Adrenal gland (tissue), 12 donors: ENCODE data around the gene TMEM19. TPM values are rescaled to one million over a fixed set of nuclear protein-coding genes. Genes with fewer than 3 reads are reported as not detected.
"Not testable (repeated sequence)": the region's sequence is repeated elsewhere in the genome, so short reads cannot be mapped to it uniquely, and the experiment has no call there.

ENCODE experiments used
- DNase-seq, 7 donors: peaks; one replicate each; pipeline ENCODE4 v3.0.0-alpha.2; 2019 to 2020
- H3K27ac ChIP-seq, 5 donors: fragments of 200-600 bp; sonication (generic) in 4 of 5; 1 replicate in 3 of 5; 2 replicates in 2 of 5; pipeline versions ENCODE4 v1.5.1 to v1.8.0; 2016 to 2020; ENCODE audit warnings: mild to moderate bottlenecking in 1 of 5
- H3K27me3 ChIP-seq: fragments of 200-600 bp; 2 replicates; pipeline ENCODE4 v1.8.0; 2021
- H3K36me3 ChIP-seq, 2 donors: fragments of 200-600 bp; replicated peaks in 1 of 2; 1 replicate in 1 of 2; 2 replicates in 1 of 2; pipeline versions ENCODE4 v1.5.1 to v1.8.0; 2018 to 2022
- H3K4me1 ChIP-seq, 2 donors: fragments of 200-600 bp; replicated peaks in 1 of 2; 1 replicate in 1 of 2; 2 replicates in 1 of 2; pipeline versions ENCODE4 v1.5.1 to v1.8.0; 2018 to 2021
- H3K4me3 ChIP-seq, 4 donors: fragments of 200-600 bp; sonication (generic) in 3 of 4; one replicate each; pipeline ENCODE4 v1.5.1; 2016 to 2018
- H3K9me3 ChIP-seq, 3 donors: fragments of 200-600 bp; sonication (generic) in 1 of 3; replicated peaks in 1 of 3; 1 replicate in 2 of 3; 2 replicates in 1 of 3; pipeline versions ENCODE4 v1.5.1 to v1.8.0; 2016 to 2021
- POLR2A ChIP-seq, 2 donors: fragments of 450-650 bp; IDR thresholded peaks; one replicate each; pipeline ENCODE4 v1.6.1; 2017; ENCODE audit warnings: antibody characterized with exemption in 2 of 2, mild to moderate bottlenecking in 2 of 2, moderate library complexity in 1 of 2
- WGBS, 4 donors: extraction: QIAGEN DNeasy Blood & Tissue Kit in 2 of 4; methylation state at CpG; one replicate each; pipeline versions ENCODE4 v1.1.5 to v1.1.7; 2013 to 2017; 5-methylcytosine and 5-hydroxymethylcytosine counted together
- intact Hi-C, 2 donors: fragments of 100-400 bp; cut with DNase I; formaldehyde crosslinking; loops; one replicate each; pipeline versions ENCODE4 v1.14.1 to v1.15.0; 2022 to 2023
- polyA plus RNA-seq, 3 donors: library from polyadenylated mRNA; stranded (reverse); fragments of 200-250 nt in 2 of 3; fragments of 350-450 nt in 1 of 3; fragmentation: Illumina TruSeq in 1 of 3; extraction: RNeasy Lipid Tissue Mini Kit (QIAGEN cat#74804) in 1 of 3; gene quantifications; one replicate each; pipeline ENCODE4 v1.2.3, GENCODE V29; 2013 to 2014
- total RNA-seq, 9 donors: library from RNA; depleted of rRNA in 4 of 9; stranded (reverse); fragments of >200 nt in 4 of 9; fragments of 120-200 nt in 1 of 9; fragmentation: NEBNext Ultra II Directional in 1 of 9; extraction: Animal tissue kit (Norgen Biotek cat#: 25700) in 1 of 9; gene quantifications; one replicate each; pipeline versions ENCODE4 v1.1.0 to v1.2.4, GENCODE V29; 2013 to 2023
- TF ChIP-seq, protein P1 (sequence below), 6 experiments: fragments of 450-650 bp in 4 of 6; fragments of 200-600 bp in 2 of 6; sonication (generic) in 1 of 6; IDR thresholded peaks; 1 replicate in 5 of 6; 2 replicates in 1 of 6; pipeline versions ENCODE4 v1.5.1 to v1.8.0; 2016 to 2021; ENCODE audit warnings: antibody characterized with exemption in 6 of 6, mild to moderate bottlenecking in 2 of 6, moderate library complexity in 1 of 6
- donor health status: healthy with polysubstance abuse.
- donor health status: Bipolar disorder and iron deficiency.
- donor health status: DM: yes; HTN: yes; CAD: no.
- donor health status: DM: no; HTN: no; CAD: no.
- donor health status: DM: no; HTN: no; CAD: no.
- donor health status: DM: yes; HTN: yes; CAD: no.

Gene TMEM19
- total and polyA plus RNA-seq, 12 donors = 2.8 to 22.1 (median 18.1) TPM

GRCh38 chr12:71694099-71694820, 8.4 kb downstream of the TMEM19 start:
- no peak for TF ChIP-seq POLR2A (IDR thresholded peaks at IDR 0.05)
- TF ChIP-seq, protein P1, sequence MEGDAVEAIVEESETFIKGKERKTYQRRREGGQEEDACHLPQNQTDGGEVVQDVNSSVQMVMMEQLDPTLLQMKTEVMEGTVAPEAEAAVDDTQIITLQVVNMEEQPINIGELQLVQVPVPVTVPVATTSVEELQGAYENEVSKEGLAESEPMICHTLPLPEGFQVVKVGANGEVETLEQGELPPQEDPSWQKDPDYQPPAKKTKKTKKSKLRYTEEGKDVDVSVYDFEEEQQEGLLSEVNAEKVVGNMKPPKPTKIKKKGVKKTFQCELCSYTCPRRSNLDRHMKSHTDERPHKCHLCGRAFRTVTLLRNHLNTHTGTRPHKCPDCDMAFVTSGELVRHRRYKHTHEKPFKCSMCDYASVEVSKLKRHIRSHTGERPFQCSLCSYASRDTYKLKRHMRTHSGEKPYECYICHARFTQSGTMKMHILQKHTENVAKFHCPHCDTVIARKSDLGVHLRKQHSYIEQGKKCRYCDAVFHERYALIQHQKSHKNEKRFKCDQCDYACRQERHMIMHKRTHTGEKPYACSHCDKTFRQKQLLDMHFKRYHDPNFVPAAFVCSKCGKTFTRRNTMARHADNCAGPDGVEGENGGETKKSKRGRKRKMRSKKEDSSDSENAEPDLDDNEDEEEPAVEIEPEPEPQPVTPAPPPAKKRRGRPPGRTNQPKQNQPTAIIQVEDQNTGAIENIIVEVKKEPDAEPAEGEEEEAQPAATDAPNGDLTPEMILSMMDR (IDR thresholded peaks at IDR 0.05) = no peak
- 97 to 100% (median 99%) methylated on average over 1 of the region's 1 CpG for WGBS, 4 donors
- intact Hi-C loops = no loop called here

GRCh38 chr12:71695782-71696181, 9.9 kb downstream of the TMEM19 start:
- Histone ChIP-seq H3K27me3 (no peaks in the 10 kb centered on the region), H3K9me3 (no peaks in the 10 kb centered on the region), H3K36me3 (peaks cover 0 to 25% of the 10 kb centered on the region in 2 donors), H3K27ac (no peak overlapping the region), H3K4me1 (no peaks in the 10 kb centered on the region), H3K4me3 (no peak overlapping the region)
- intact Hi-C loops = no loop called here
- 95 to 100% (median 97%) methylated on average over 1 of the region's 1 CpG for WGBS, 4 donors
- TF ChIP-seq, protein P1 (IDR thresholded peaks at IDR 0.05) = no peak
- TF ChIP-seq POLR2A (IDR thresholded peaks at IDR 0.05) = no peak
- no peak for DNase-seq

More at GRCh38 chr12:71694099-71694820, 8.4 kb downstream of the TMEM19 start:
- no peaks in the 10 kb centered on the region for H3K9me3 ChIP-seq
- H3K27me3 ChIP-seq = no peaks in the 10 kb centered on the region
- no peaks in the 10 kb centered on the region for H3K4me1 ChIP-seq
- no peak overlapping the region for H3K27ac ChIP-seq
- no peak for DNase-seq
- H3K4me3 ChIP-seq = no peak overlapping the region
- peaks cover 0 to 17% of the 10 kb centered on the region in 2 donors for H3K36me3 ChIP-seq

DNA sequence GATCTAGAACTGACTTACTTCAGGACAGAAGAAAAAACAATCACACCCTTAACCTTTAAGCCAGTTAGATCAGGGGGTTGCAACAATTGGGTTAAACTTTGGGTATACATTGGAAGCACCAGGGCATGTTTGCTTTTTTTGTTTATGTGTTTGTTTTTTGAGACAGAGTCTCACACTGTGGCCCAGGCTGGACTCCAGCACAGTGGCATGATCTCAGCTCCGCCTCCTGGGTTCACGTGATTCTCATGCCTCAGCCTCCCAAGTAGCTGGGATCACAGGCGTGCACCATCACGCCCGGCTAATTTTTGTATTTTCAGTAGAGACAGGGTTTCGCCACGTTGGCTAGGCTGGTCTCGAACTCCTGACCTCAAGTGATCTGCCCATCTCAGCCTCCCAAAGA, 16.3 kb downstream of the TMEM19 start:
- DNase-seq, H3K27me3 ChIP-seq, intact Hi-C loops, H3K27ac ChIP-seq, H3K4me3 ChIP-seq, H3K9me3 ChIP-seq, H3K4me1 ChIP-seq: not testable (repeated sequence)
- H3K36me3 ChIP-seq = peaks cover 0 to 18% of the 10 kb centered on the region in 2 donors
- WGBS, 4 donors = 95 to 100% (median 97%) methylated on average over 5 to 8 of the region's 8 CpGs

DNA sequence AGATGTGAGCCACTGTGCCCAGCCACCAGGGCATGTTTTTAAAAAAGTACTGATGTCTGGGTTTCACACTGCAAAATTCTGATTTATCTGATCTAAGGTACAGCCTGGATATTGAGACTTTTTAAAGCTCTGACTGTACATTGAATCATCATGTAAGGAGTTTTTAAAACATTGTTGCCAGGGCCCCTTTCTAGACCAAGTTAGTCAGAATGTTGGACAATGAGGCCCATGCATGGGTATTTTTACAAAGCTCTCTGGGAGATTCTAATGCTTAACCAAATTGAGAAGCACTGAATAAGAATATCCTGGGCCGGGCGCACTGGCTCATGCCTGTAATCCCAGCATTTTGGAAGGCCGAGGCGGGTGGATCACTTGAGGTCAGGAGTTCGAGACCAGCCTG, 16.7 kb downstream of the TMEM19 start:
- H3K4me3 ChIP-seq = no peak overlapping the region
- intact Hi-C loops = no loop called here
- H3K4me1 ChIP-seq = no peaks in the 10 kb centered on the region
- no peak for DNase-seq
- no peak overlapping the region for H3K27ac ChIP-seq
- WGBS, 4 donors = 95 to 99% (median 98%) methylated on average over 5 of the region's 5 CpGs
- no peaks in the 10 kb centered on the region for H3K9me3 ChIP-seq
- H3K36me3 ChIP-seq = peaks cover 0 to 14% of the 10 kb centered on the region in 2 donors
- TF ChIP-seq, protein P1 (IDR thresholded peaks at IDR 0.05) = no peak
- no peak for TF ChIP-seq POLR2A (IDR thresholded peaks at IDR 0.05)
- no peaks in the 10 kb centered on the region for H3K27me3 ChIP-seq

DNA sequence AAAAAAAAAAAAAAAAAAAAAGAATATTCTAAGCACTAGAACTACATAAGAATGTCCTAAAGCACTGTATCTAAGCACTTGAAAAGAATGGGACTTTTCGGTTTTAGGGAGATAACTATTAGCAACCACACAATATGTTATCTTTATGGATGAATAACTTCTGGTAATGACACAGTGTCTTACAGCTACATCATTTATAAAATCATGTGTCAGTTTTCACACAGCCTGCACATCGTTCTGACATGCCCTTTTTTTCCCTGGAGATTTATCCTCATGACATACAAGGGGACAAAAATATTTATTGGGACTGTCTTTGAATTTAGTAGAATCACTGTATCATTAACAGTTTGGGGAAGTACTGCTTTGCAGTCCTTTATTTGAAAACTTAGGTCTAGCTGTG, 17.3 kb downstream of the TMEM19 start:
- intact Hi-C loops = no loop called here
- H3K36me3 ChIP-seq = peaks cover 0 to 8% of the 10 kb centered on the region in 2 donors
- H3K27me3 ChIP-seq = no peaks in the 10 kb centered on the region
- DNase-seq = no peak
- H3K4me1 ChIP-seq = no peaks in the 10 kb centered on the region
- no peak overlapping the region for H3K27ac ChIP-seq
- TF ChIP-seq, protein P1 (IDR thresholded peaks at IDR 0.05) = no peak
- no peak for TF ChIP-seq POLR2A (IDR thresholded peaks at IDR 0.05)
- H3K9me3 ChIP-seq = no peaks in the 10 kb centered on the region
- 41 to 79% (median 76%) methylated on average over 2 of the region's 2 CpGs for WGBS, 4 donors
- H3K4me3 ChIP-seq = no peak overlapping the region
